ENCODE results near the gene LHFPL6. TPM values are rescaled to one million over a fixed set of nuclear protein-coding genes. Genes with fewer than 3 reads are reported as not detected.

LHFPL6 gene
- total RNA-seq, 2 experiments from 2014 or later, result 1.2 TPM

- no peaks in the 10 kb centered on the region for H3K36me3 Mint-ChIP-seq (ENCODE audit: low read depth)
- no peak overlapping the region for H3K4me3 Mint-ChIP-seq
- no peaks in the 10 kb centered on the region for H3K9me3 Mint-ChIP-seq (ENCODE audit: low read depth)
- H3K27me3 Mint-ChIP-seq, result peaks cover 19% of the 10 kb centered on the region
- peaks cover 7% of the 10 kb centered on the region for H3K4me1 Mint-ChIP-seq
- H3K27ac Mint-ChIP-seq, result peak overlapping the region; percentile 9
- ChIA-PET POLR2A (no interaction called here), CTCF (no interaction called here)
- peak; percentile 37 for DNase-seq
- ATAC-seq, result peak; percentile 85
- intact Hi-C loops (cut with DNase I, micrococcal nuclease), result no loop called here
Measured at GRCh38 chr13:39306639-39307589, 296.1 kb downstream of the LHFPL6 start.

- DNase-seq (no peak), ATAC-seq (no peak)
- ChIA-PET POLR2A (no interaction called here), CTCF (interaction anchor here (1.1 to 1.4 kb wide), 3 partner anchors 44 to 309 kb away, joined by 3 to 4 read pairs (median 3); no protein-coding TSS in a partner anchor)
- intact Hi-C loops (cut with DNase I, micrococcal nuclease), result no loop called here
- Mint-ChIP-seq H3K4me1 (peaks cover 7% of the 10 kb centered on the region), H3K27ac (no peak overlapping the region), H3K27me3 (peaks cover 10% of the 10 kb centered on the region), H3K9me3 (ENCODE audit: low read depth) (no peaks in the 10 kb centered on the region), H3K36me3 (ENCODE audit: low read depth) (no peaks in the 10 kb centered on the region), H3K4me3 (no peak overlapping the region)
Measured at GRCh38 chr13:39302820-39303219, 300.2 kb downstream of the LHFPL6 start.

- Mint-ChIP-seq H3K9me3 (ENCODE audit: low read depth) (peaks cover 2% of the 10 kb centered on the region), H3K4me1 (no peaks in the 10 kb centered on the region), H3K27ac (no peak overlapping the region), H3K4me3 (no peak overlapping the region), H3K36me3 (ENCODE audit: low read depth) (no peaks in the 10 kb centered on the region), H3K27me3 (peaks cover 4% of the 10 kb centered on the region)
- ATAC-seq (no peak), DNase-seq (no peak)
- POLR2A ChIA-PET, result no interaction called here
- CTCF ChIA-PET, result no interaction called here
- intact Hi-C loops (cut with DNase I, micrococcal nuclease), result no loop called here
Measured at GRCh38 chr13:39298951-39299350, 304.0 kb downstream of the LHFPL6 start.

- H3K27ac Mint-ChIP-seq, result no peak overlapping the region
- ATAC-seq, result no peak
- H3K27me3 Mint-ChIP-seq, result no peaks in the 10 kb centered on the region
- no peak for DNase-seq
- H3K4me3 Mint-ChIP-seq, result no peak overlapping the region
- H3K9me3 Mint-ChIP-seq (ENCODE audit: low read depth), result peaks cover 2% of the 10 kb centered on the region
- intact Hi-C loops (cut with DNase I, micrococcal nuclease), result no loop called here
- no peaks in the 10 kb centered on the region for H3K36me3 Mint-ChIP-seq (ENCODE audit: low read depth)
- POLR2A ChIA-PET, result no interaction called here
- H3K4me1 Mint-ChIP-seq, result no peaks in the 10 kb centered on the region
- CTCF ChIA-PET, result no interaction called here
Measured at GRCh38 chr13:39297664-39298171, 305.3 kb downstream of the LHFPL6 start.

GRCh38 chr13:39297023-39297422, 306.0 kb downstream of the LHFPL6 start:
- Mint-ChIP-seq H3K36me3 (ENCODE audit: low read depth) (no peaks in the 10 kb centered on the region), H3K27me3 (peaks cover 2% of the 10 kb centered on the region), H3K27ac (no peak overlapping the region), H3K4me3 (no peak overlapping the region), H3K4me1 (no peaks in the 10 kb centered on the region), H3K9me3 (ENCODE audit: low read depth) (peaks cover 2% of the 10 kb centered on the region)
- ChIA-PET CTCF (no interaction called here), POLR2A (no interaction called here)
- DNase-seq (no peak), ATAC-seq (no peak)
- intact Hi-C loops (cut with DNase I, micrococcal nuclease), result no loop called here

- H3K27me3 Mint-ChIP-seq, result peaks cover 2% of the 10 kb centered on the region
- peaks cover 2% of the 10 kb centered on the region for H3K9me3 Mint-ChIP-seq (ENCODE audit: low read depth)
- no peak for ATAC-seq
- no peaks in the 10 kb centered on the region for H3K36me3 Mint-ChIP-seq (ENCODE audit: low read depth)
- ChIA-PET CTCF (no interaction called here), POLR2A (no interaction called here)
- no peaks in the 10 kb centered on the region for H3K4me1 Mint-ChIP-seq
- DNase-seq, result no peak
- no peak overlapping the region for H3K27ac Mint-ChIP-seq
- intact Hi-C loops (cut with DNase I, micrococcal nuclease), result no loop called here
- no peak overlapping the region for H3K4me3 Mint-ChIP-seq
Measured at GRCh38 chr13:39296193-39296592, 306.8 kb downstream of the LHFPL6 start.

Other genes starting within 250 kb of the LHFPL6 start
- 10 to 100 TPM; 27.7 to 28.9 TPM for gene COG6, start 52.5 kb upstream of the LHFPL6 start, total RNA-seq

Data from activated CD4-positive, alpha-beta T cell treated with anti-CD3 and anti-CD28 coated beads for 36 hours (primary cell).